Measurements from ENCODE around the gene GALE.
"Not testable (repeated sequence)": the region's sequence is repeated elsewhere in the genome, so short reads cannot be mapped to it uniquely, and the experiment has no call there.

GRCh38 chr1:23802809-23803342 is 2.3 kb upstream of the GALE start:
- TF ChIP-seq CTCF (IDR thresholded peaks at IDR 0.05; ENCODE audit: extremely low read depth in 1 of 2, insufficient read depth in 1 of 2, low read depth in 1 of 2, low read length in 2 of 2); EZH2 (IDR thresholded peaks at IDR 0.05; ENCODE audit: borderline replicate concordance, low read depth, low read length, severe bottlenecking); MAX (IDR thresholded peaks at IDR 0.05; ENCODE audit: insufficient read depth, insufficient read length); POLR2AphosphoS5 (IDR thresholded peaks at IDR 0.05; ENCODE audit: insufficient read depth, low read depth, low read length); POLR2A (IDR thresholded peaks at IDR 0.05; ENCODE audit: low read depth, low read length): not testable (repeated sequence)

Data from endothelial cell of umbilical vein (primary cell).